Ovary (tissue), 3 donors: ENCODE results near the gene TMEM259.

Experiments used
- CTCF ChIP-seq, 3 donors: fragments of 450-650 bp in 2 of 3; fragments of 200-600 bp in 1 of 3; IDR thresholded peaks; one replicate each; pipeline versions ENCODE4 v1.5.1 to v1.8.0; 2016 to 2022; ENCODE audit warnings: antibody characterized with exemption in 3 of 3, mild to moderate bottlenecking in 1 of 3
- EP300 ChIP-seq: sonication (generic); formaldehyde crosslinking; IDR thresholded peaks from one replicate; pipeline ENCODE4 v1.6.1; 2017; ENCODE audit warnings: antibody characterized with exemption
- donor health status: DM: no; HTN: no; CAD: no.

GRCh38 chr19:1015782-1016646 is 4.9 kb downstream of the TMEM259 start:
- no peak for TF ChIP-seq CTCF (IDR thresholded peaks at IDR 0.05)
- no peak for TF ChIP-seq EP300
